Measurements from ENCODE around the gene TMTC1.

TMTC1 gene

DNA sequence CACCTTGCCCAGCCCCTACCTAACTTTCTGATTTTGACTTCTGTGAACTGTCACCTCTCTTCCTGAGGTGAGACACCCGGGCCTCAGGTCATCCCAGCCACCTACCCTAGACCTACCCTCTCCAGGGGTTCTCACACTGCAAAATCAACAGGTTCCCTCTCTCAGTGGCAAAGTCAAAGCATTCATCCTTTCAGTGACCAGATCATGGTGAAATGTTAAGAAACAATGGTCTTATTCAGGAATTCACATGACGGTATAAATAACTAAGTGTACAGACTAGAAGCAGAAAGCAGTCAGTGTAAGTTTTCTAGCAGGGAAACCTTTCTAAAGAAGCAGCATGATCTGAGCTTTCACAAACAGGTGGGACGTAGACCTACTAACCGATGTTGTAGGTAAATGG is 133.4 kb downstream of the TMTC1 start:
- Histone ChIP-seq H2AFZ (ENCODE audit: low read length) (no peak overlapping the region), H3K36me3 (ENCODE audit: insufficient read depth, low read length) (no peaks in the 10 kb centered on the region), H3K9me3 (ENCODE audit: low read length) (no peaks in the 10 kb centered on the region), H3K27ac (ENCODE audit: low read depth, low read length, poor library complexity, severe bottlenecking) (no peak overlapping the region), H3K27me3 (ENCODE audit: insufficient read depth, low read length) (no peaks in the 10 kb centered on the region), H3K79me2 (ENCODE audit: insufficient read depth, low read length) (no peaks in the 10 kb centered on the region), H3F3A (ENCODE audit: insufficient read depth, low read length) (no peaks in the 10 kb centered on the region), H3K9ac (ENCODE audit: low read length) (no peak overlapping the region), H3K4me1 (ENCODE audit: insufficient read depth, low read length, severe bottlenecking) (no peaks in the 10 kb centered on the region), H3K4me2 (ENCODE audit: low read length) (no peak overlapping the region), H3K4me3 (ENCODE audit: low read depth, low read length, poor library complexity, severe bottlenecking) (no peak overlapping the region), H3K9me2 (ENCODE audit: low read depth, low read length) (no peaks in the 10 kb centered on the region), H4K20me1 (ENCODE audit: insufficient read depth, low read length) (no peaks in the 10 kb centered on the region)
- TF ChIP-seq, protein P1, sequence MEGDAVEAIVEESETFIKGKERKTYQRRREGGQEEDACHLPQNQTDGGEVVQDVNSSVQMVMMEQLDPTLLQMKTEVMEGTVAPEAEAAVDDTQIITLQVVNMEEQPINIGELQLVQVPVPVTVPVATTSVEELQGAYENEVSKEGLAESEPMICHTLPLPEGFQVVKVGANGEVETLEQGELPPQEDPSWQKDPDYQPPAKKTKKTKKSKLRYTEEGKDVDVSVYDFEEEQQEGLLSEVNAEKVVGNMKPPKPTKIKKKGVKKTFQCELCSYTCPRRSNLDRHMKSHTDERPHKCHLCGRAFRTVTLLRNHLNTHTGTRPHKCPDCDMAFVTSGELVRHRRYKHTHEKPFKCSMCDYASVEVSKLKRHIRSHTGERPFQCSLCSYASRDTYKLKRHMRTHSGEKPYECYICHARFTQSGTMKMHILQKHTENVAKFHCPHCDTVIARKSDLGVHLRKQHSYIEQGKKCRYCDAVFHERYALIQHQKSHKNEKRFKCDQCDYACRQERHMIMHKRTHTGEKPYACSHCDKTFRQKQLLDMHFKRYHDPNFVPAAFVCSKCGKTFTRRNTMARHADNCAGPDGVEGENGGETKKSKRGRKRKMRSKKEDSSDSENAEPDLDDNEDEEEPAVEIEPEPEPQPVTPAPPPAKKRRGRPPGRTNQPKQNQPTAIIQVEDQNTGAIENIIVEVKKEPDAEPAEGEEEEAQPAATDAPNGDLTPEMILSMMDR (IDR thresholded peaks at IDR 0.05; ENCODE audit: low read length): no peak
- no peak for TF ChIP-seq EZH2 (IDR thresholded peaks at IDR 0.05; ENCODE audit: borderline replicate concordance, low read length)

DNA sequence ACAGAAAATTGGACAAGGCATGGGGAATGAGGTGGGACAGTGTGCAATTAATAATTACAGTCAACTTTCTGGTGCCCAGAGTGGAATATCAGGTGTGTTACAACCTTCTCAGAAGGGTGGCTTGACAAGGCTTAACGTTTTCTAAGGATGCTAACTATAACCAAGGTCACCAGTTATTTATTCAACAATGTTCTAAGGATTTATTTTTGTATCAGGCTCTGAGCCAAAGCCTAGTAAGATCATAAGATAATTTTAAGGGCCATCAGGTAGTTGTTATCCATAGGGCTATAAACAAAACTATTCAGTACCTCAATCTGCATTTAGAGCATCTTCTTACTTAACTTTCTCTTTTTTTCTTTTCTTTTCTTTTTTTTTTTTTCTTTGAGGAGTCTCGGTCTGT is 134.0 kb downstream of the TMTC1 start:
- Histone ChIP-seq H3K79me2 (ENCODE audit: insufficient read depth, low read length) (no peaks in the 10 kb centered on the region), H3K4me1 (ENCODE audit: insufficient read depth, low read length, severe bottlenecking) (no peaks in the 10 kb centered on the region), H3K4me3 (ENCODE audit: low read depth, low read length, poor library complexity, severe bottlenecking) (no peak overlapping the region), H3K27ac (ENCODE audit: low read depth, low read length, poor library complexity, severe bottlenecking) (no peak overlapping the region), H3K9me2 (ENCODE audit: low read depth, low read length) (no peaks in the 10 kb centered on the region), H3K9ac (ENCODE audit: low read length) (no peak overlapping the region), H3K4me2 (ENCODE audit: low read length) (no peak overlapping the region), H2AFZ (ENCODE audit: low read length) (no peak overlapping the region), H4K20me1 (ENCODE audit: insufficient read depth, low read length) (no peaks in the 10 kb centered on the region), H3K36me3 (ENCODE audit: insufficient read depth, low read length) (no peaks in the 10 kb centered on the region), H3K27me3 (ENCODE audit: insufficient read depth, low read length) (no peaks in the 10 kb centered on the region), H3F3A (ENCODE audit: insufficient read depth, low read length) (no peaks in the 10 kb centered on the region), H3K9me3 (ENCODE audit: low read length) (no peaks in the 10 kb centered on the region)
- no peak for TF ChIP-seq EZH2 (IDR thresholded peaks at IDR 0.05; ENCODE audit: borderline replicate concordance, low read length)
- TF ChIP-seq, protein P1 (IDR thresholded peaks at IDR 0.05; ENCODE audit: low read length): no peak

DNA sequence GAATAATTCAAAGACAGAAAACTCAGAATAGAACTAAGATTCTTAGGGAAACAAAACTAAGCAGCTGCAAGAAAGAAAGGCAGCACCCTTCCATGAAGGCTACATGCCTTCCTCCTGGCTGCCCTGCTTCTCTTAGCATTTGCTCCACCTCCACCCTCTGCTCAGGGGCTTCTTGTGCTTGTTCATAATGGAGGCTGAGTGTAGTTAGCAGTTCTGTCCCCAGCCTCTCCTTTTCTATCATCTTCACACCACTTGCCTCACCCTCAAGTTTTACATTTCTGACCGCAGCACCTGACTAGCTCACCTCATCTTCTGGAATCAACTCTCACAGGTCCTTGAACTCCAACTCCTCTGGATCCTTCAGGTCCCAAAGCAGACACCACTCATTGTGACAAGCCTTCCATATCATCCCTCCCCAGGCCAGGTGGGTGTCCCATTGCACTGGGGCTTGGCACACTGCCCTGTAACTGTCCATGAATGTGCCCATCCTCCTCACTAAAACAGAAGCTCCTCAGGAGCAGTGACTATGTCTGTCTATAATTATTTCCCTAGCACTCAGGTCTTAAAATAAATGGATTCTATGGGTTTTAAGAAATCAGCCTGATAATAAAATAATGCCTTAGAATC is 139.1 kb downstream of the TMTC1 start:
- TF ChIP-seq, protein P1 (IDR thresholded peaks at IDR 0.05; ENCODE audit: low read length): no peak
- no peak for TF ChIP-seq EZH2 (IDR thresholded peaks at IDR 0.05; ENCODE audit: borderline replicate concordance, low read length)
- H3K9ac ChIP-seq (ENCODE audit: low read length): no peak overlapping the region
- H3K27ac ChIP-seq (ENCODE audit: low read depth, low read length, poor library complexity, severe bottlenecking): no peak overlapping the region
- H3K79me2 ChIP-seq (ENCODE audit: insufficient read depth, low read length): no peaks in the 10 kb centered on the region
- H3K4me2 ChIP-seq (ENCODE audit: low read length): no peak overlapping the region
- no peak overlapping the region for H3K4me3 ChIP-seq (ENCODE audit: low read depth, low read length, poor library complexity, severe bottlenecking)
- H3F3A ChIP-seq (ENCODE audit: insufficient read depth, low read length): no peaks in the 10 kb centered on the region
- no peaks in the 10 kb centered on the region for H4K20me1 ChIP-seq (ENCODE audit: insufficient read depth, low read length)
- H3K36me3 ChIP-seq (ENCODE audit: insufficient read depth, low read length): no peaks in the 10 kb centered on the region
- H3K9me2 ChIP-seq (ENCODE audit: low read depth, low read length): no peaks in the 10 kb centered on the region
- H3K9me3 ChIP-seq (ENCODE audit: low read length): no peaks in the 10 kb centered on the region
- no peaks in the 10 kb centered on the region for H3K27me3 ChIP-seq (ENCODE audit: insufficient read depth, low read length)
- no peak overlapping the region for H2AFZ ChIP-seq (ENCODE audit: low read length)
- no peaks in the 10 kb centered on the region for H3K4me1 ChIP-seq (ENCODE audit: insufficient read depth, low read length, severe bottlenecking)

Data from OCI-LY1 (cell line).